ENCODE measurements around the gene PDE6G. TPM values are rescaled to one million over a fixed set of nuclear protein-coding genes. Genes with fewer than 3 reads are reported as not detected.

Gene PDE6G
- total and polyA plus RNA-seq, 2 donors (not counting 1 experiment from before 2014, with no cell fraction given), result 0.69 to 1.1 TPM

- Histone ChIP-seq H3K27ac (ENCODE audit: low read length in 2 of 2) (no peak overlapping the region), H3K9me3 (ENCODE audit: control extremely low read depth in 1 of 3, control insufficient read depth in 2 of 3, insufficient read depth in 1 of 3, low read length in 2 of 3) (no peaks in the 10 kb centered on the region), H3K79me2 (ENCODE audit: control insufficient read depth, insufficient read depth, low read length) (peaks cover 22% of the 10 kb centered on the region), H3K9ac (ENCODE audit: low read length) (no peak overlapping the region), H3K4me1 (ENCODE audit: control insufficient read depth in 2 of 2, insufficient read depth in 2 of 2, low read length in 2 of 2) (peaks cover 4 to 19% of the 10 kb centered on the region in 2 donors), H4K20me1 (ENCODE audit: control insufficient read depth, insufficient read depth, low read length, poor library complexity, severe bottlenecking) (no peaks in the 10 kb centered on the region), H3K4me3 (ENCODE audit: control extremely low read depth in 1 of 5, extremely low read depth in 1 of 5, insufficient read depth in 1 of 5, low read depth in 2 of 5, low read length in 4 of 5) (no peak overlapping the region), H3K27me3 (replicated peaks in 1 of 4; ENCODE audit: control extremely low read depth in 1 of 4, control insufficient read depth in 3 of 4, insufficient read depth in 4 of 4, low read length in 3 of 4) (no peaks in the 10 kb centered on the region), H3K36me3 (replicated peaks in 1 of 2; ENCODE audit: control extremely low read depth in 1 of 2, control insufficient read depth in 1 of 2, extremely low read depth in 1 of 2, insufficient read depth in 2 of 2, low read length in 1 of 2) (peaks cover 5 to 68% of the 10 kb centered on the region in 2 experiments), H2AFZ (ENCODE audit: insufficient read depth, low read depth, low read length, poor library complexity, severe bottlenecking) (no peak overlapping the region), H3K4me2 (replicated peaks; ENCODE audit: low read depth, low read length, poor library complexity, severe bottlenecking) (no peak overlapping the region)
- no peak for ATAC-seq (ENCODE audit: low read depth)
- Mint-ChIP-seq H3K4me1 (peaks cover 25% of the 10 kb centered on the region), H3K9me3 (ENCODE audit: insufficient read depth) (no peaks in the 10 kb centered on the region), H3K27ac (no peak overlapping the region), H3K27me3 (no peaks in the 10 kb centered on the region), H3K4me3 (no peak overlapping the region)
- intact Hi-C loops (cut with micrococcal nuclease), result loop anchor here (10.0 kb wide), 1 partner anchor 119 kb away; no protein-coding TSS in a partner anchor
- CTCF ChIA-PET, result no interaction called here
- no peak for DNase-seq
- WGBS (ENCODE audit: insufficient coverage), result 96% methylated on average over 8 of the region's 11 CpGs
- POLR2A ChIA-PET, result no interaction called here
- TF ChIP-seq CTCF (IDR thresholded peaks at IDR 0.05), result no peak
- TF ChIP-seq EZH2 (IDR thresholded peaks at IDR 0.05; ENCODE audit: borderline replicate concordance, insufficient read depth, low read depth, low read length, poor library complexity, severe bottlenecking), result no peak
Measured at GRCh38 chr17:81603846-81604610, 52.3 kb downstream of the PDE6G start.
